Measurements from ENCODE around the gene SLC1A3. TPM values are rescaled to one million over a fixed set of nuclear protein-coding genes. Genes with fewer than 3 reads are reported as not detected.

Gene SLC1A3
- total and polyA plus RNA-seq, 2 donors (not counting 1 experiment from before 2014, with no cell fraction given), result 0.52 to 3.3 TPM

DNA sequence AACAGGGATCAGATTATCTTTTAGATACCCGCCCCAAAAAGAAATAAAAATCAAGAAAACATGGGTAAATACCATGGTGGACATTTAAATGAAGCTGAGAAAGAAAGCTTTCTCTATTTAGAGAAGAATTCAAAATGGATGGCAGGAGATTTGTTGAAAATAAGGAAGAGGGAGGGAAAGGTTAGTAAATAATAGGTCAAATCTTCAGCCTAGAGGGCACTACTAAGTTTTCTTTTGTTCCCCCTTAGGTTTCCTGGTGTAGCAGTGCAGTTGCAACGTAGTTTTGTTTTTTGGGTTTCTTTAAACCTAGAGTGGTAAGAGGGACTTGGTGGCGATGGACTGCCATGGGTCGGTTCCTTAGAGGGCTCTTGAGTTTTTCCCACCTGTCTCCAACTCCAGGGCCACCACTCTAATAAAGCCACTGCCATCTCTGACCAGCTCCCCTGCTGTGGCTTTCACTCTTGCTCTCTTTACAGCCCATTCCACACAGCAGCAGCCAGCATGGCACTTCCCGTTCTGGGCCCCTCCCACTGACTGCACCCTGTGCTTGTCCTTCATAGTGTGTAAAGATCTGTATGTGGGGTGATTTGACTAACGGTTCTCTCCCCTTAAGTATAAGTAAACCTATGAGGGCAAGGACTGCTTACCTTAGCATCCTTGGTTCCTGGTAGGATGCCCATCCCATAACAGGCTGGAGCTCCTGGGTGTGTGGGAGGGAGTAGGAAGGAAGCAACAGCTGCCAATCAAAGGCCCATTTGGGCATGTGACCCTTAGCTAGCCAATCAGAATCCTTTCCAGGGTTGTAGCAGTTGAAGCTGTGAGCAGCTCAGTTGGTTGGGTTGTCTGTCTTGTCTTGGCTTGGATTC lies 118.3 kb downstream of the SLC1A3 start:
- Histone ChIP-seq H3K4me1 (ENCODE audit: control insufficient read depth, extremely low read depth, insufficient read depth, low read length) (no peaks in the 10 kb centered on the region), H3K4me3 (replicated peaks in 1 of 4; ENCODE audit: control extremely low read depth in 1 of 4, insufficient read depth in 1 of 4, low read depth in 3 of 4, low read length in 4 of 4) (no peak overlapping the region), H3K27ac (ENCODE audit: insufficient read depth, low read length) (no peak overlapping the region), H3K4me2 (ENCODE audit: extremely low read depth, insufficient read depth, low read length) (no peak overlapping the region), H2AFZ (ENCODE audit: low read length) (no peak overlapping the region), H3K9me3 (ENCODE audit: control insufficient read depth, insufficient read depth, low read depth, low read length) (no peaks in the 10 kb centered on the region), H3K9ac (ENCODE audit: insufficient read depth, low read length) (no peak overlapping the region), H3K36me3 (ENCODE audit: control insufficient read depth, insufficient read depth, low read length) (no peaks in the 10 kb centered on the region), H4K20me1 (ENCODE audit: control insufficient read depth, extremely low read depth, insufficient read depth, low read length) (no peaks in the 10 kb centered on the region), H3K79me2 (ENCODE audit: control insufficient read depth, insufficient read depth, low read length) (no peaks in the 10 kb centered on the region), H3K27me3 (ENCODE audit: control insufficient read depth, insufficient read depth, low read length) (no peaks in the 10 kb centered on the region)
- no peak for DNase-seq (ENCODE audit: low read depth in 2 of 2)
- TF ChIP-seq, protein P1, sequence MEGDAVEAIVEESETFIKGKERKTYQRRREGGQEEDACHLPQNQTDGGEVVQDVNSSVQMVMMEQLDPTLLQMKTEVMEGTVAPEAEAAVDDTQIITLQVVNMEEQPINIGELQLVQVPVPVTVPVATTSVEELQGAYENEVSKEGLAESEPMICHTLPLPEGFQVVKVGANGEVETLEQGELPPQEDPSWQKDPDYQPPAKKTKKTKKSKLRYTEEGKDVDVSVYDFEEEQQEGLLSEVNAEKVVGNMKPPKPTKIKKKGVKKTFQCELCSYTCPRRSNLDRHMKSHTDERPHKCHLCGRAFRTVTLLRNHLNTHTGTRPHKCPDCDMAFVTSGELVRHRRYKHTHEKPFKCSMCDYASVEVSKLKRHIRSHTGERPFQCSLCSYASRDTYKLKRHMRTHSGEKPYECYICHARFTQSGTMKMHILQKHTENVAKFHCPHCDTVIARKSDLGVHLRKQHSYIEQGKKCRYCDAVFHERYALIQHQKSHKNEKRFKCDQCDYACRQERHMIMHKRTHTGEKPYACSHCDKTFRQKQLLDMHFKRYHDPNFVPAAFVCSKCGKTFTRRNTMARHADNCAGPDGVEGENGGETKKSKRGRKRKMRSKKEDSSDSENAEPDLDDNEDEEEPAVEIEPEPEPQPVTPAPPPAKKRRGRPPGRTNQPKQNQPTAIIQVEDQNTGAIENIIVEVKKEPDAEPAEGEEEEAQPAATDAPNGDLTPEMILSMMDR (conservative IDR thresholded peaks at IDR 0.05 in 1 of 2, IDR thresholded peaks at IDR 0.05 in 1 of 2; ENCODE audit: low read depth in 1 of 2, low read length in 2 of 2), result no peak
- TF ChIP-seq EZH2 (IDR thresholded peaks at IDR 0.05; ENCODE audit: low read length, missing control alignments), result no peak

DNA sequence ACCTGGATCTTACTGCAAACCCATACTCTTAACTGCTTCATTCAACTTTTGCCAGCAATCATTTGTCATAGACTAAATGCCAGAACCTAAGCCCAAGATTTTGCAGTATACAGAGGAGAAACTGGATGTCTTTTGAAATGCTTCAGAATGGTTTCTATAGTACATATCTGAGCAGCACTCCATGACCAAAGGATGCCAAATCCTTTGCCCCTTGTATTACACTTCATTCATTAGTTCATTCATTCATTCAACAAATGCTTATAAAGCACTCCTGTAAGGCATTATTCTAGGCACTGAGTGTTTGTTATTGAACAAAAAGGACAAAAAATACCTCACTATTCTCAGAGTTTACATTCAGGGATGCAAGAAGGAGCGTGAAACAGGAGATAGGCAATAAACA lies 119.9 kb downstream of the SLC1A3 start:
- Histone ChIP-seq H2AFZ (ENCODE audit: low read length) (no peak overlapping the region), H3K4me1 (ENCODE audit: control insufficient read depth, extremely low read depth, insufficient read depth, low read length) (no peaks in the 10 kb centered on the region)

GRCh38 chr5:36726767-36727166 lies 120.4 kb downstream of the SLC1A3 start:
- Histone ChIP-seq H3K9me3 (ENCODE audit: control insufficient read depth, insufficient read depth, low read depth, low read length) (no peaks in the 10 kb centered on the region), H3K4me1 (ENCODE audit: control insufficient read depth, extremely low read depth, insufficient read depth, low read length) (no peaks in the 10 kb centered on the region), H3K36me3 (ENCODE audit: control insufficient read depth, insufficient read depth, low read length) (no peaks in the 10 kb centered on the region), H3K4me2 (ENCODE audit: extremely low read depth, insufficient read depth, low read length) (no peak overlapping the region), H4K20me1 (ENCODE audit: control insufficient read depth, extremely low read depth, insufficient read depth, low read length) (no peaks in the 10 kb centered on the region), H3K27me3 (ENCODE audit: control insufficient read depth, insufficient read depth, low read length) (no peaks in the 10 kb centered on the region), H3K27ac (ENCODE audit: insufficient read depth, low read length) (no peak overlapping the region), H3K79me2 (ENCODE audit: control insufficient read depth, insufficient read depth, low read length) (no peaks in the 10 kb centered on the region), H2AFZ (ENCODE audit: low read length) (no peak overlapping the region), H3K9ac (ENCODE audit: insufficient read depth, low read length) (no peak overlapping the region), H3K4me3 (replicated peaks in 1 of 4; ENCODE audit: control extremely low read depth in 1 of 4, insufficient read depth in 1 of 4, low read depth in 3 of 4, low read length in 4 of 4) (no peak overlapping the region)
- TF ChIP-seq, protein P1 (conservative IDR thresholded peaks at IDR 0.05 in 1 of 2, IDR thresholded peaks at IDR 0.05 in 1 of 2; ENCODE audit: low read depth in 1 of 2, low read length in 2 of 2), result no peak
- TF ChIP-seq EZH2 (IDR thresholded peaks at IDR 0.05; ENCODE audit: low read length, missing control alignments), result no peak
- no peak for DNase-seq (ENCODE audit: low read depth in 2 of 2)

More for the DNA sequence above, 119.9 kb downstream of the SLC1A3 start:
- Histone ChIP-seq H3K4me3 (replicated peaks in 1 of 4; ENCODE audit: control extremely low read depth in 1 of 4, insufficient read depth in 1 of 4, low read depth in 3 of 4, low read length in 4 of 4) (no peak overlapping the region), H4K20me1 (ENCODE audit: control insufficient read depth, extremely low read depth, insufficient read depth, low read length) (no peaks in the 10 kb centered on the region), H3K27me3 (ENCODE audit: control insufficient read depth, insufficient read depth, low read length) (no peaks in the 10 kb centered on the region), H3K9ac (ENCODE audit: insufficient read depth, low read length) (no peak overlapping the region), H3K4me2 (ENCODE audit: extremely low read depth, insufficient read depth, low read length) (no peak overlapping the region), H3K79me2 (ENCODE audit: control insufficient read depth, insufficient read depth, low read length) (no peaks in the 10 kb centered on the region), H3K36me3 (ENCODE audit: control insufficient read depth, insufficient read depth, low read length) (no peaks in the 10 kb centered on the region), H3K27ac (ENCODE audit: insufficient read depth, low read length) (no peak overlapping the region), H3K9me3 (ENCODE audit: control insufficient read depth, insufficient read depth, low read depth, low read length) (no peaks in the 10 kb centered on the region)
- no peak for DNase-seq (ENCODE audit: low read depth in 2 of 2)
- no peak for TF ChIP-seq EZH2 (IDR thresholded peaks at IDR 0.05; ENCODE audit: low read length, missing control alignments)
- TF ChIP-seq, protein P1 (conservative IDR thresholded peaks at IDR 0.05 in 1 of 2, IDR thresholded peaks at IDR 0.05 in 1 of 2; ENCODE audit: low read depth in 1 of 2, low read length in 2 of 2), result no peak

Data from fibroblast of lung (primary cell).